Germinal center (tissue), 1 donor: ENCODE measurements around the gene CILP2.

Experiments
- DNase-seq: peaks from one replicate; pipeline ENCODE4 v3.0.0; 2012; ENCODE audit warnings: mixed read lengths, low spot score

Gene CILP2, protein sequence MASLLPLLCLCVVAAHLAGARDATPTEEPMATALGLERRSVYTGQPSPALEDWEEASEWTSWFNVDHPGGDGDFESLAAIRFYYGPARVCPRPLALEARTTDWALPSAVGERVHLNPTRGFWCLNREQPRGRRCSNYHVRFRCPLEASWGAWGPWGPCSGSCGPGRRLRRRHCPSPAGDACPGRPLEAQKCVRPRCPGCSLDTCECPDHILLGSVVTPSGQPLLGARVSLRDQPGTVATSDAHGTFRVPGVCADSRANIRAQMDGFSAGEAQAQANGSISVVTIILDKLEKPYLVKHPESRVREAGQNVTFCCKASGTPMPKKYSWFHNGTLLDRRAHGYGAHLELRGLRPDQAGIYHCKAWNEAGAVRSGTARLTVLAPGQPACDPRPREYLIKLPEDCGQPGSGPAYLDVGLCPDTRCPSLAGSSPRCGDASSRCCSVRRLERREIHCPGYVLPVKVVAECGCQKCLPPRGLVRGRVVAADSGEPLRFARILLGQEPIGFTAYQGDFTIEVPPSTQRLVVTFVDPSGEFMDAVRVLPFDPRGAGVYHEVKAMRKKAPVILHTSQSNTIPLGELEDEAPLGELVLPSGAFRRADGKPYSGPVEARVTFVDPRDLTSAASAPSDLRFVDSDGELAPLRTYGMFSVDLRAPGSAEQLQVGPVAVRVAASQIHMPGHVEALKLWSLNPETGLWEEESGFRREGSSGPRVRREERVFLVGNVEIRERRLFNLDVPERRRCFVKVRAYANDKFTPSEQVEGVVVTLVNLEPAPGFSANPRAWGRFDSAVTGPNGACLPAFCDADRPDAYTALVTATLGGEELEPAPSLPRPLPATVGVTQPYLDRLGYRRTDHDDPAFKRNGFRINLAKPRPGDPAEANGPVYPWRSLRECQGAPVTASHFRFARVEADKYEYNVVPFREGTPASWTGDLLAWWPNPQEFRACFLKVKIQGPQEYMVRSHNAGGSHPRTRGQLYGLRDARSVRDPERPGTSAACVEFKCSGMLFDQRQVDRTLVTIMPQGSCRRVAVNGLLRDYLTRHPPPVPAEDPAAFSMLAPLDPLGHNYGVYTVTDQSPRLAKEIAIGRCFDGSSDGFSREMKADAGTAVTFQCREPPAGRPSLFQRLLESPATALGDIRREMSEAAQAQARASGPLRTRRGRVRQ

DNA sequence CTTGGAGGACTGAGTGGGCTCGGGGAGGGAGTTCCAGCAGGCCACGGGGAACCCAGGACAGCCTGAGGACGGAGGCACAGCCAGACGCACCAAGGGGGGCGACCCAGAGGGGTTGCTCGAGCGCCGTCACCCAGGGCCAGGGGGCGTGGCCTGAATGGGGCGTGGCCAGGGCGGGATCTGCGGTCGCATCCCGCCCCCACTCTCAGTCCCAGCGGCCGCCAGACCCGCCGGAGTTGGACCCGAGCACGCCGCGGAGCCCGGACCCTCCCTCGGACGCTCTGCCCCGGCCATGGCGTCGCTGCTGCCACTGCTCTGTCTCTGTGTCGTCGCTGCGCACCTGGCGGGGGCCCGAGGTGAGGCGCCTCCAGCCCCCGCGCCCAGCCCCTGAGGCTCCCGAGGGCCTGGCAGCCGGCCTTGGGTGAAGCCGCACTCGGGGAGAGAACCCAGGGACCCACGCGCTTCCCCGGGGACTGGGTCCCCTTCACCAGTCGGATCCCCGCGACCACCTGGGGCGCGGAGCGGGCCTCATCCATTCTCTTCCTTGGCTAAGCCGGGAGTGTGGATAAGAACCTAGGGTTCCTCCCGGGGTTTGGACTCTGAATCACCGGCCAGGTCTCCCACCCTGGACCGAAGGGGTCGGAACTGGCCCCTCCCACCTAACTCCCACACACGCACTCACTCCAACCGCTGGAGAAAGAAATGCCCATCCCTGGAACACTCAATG lies at the start of gene CILP2:
TSS of gene CILP2 (plus strand) at position 205 of the 724 bp plus-strand sequence. CDS start at position 290, 85 bp downstream.
- peak; percentile 77 for DNase-seq

GRCh38 chr19:19488875-19489690 lies 49.0 kb upstream of the CILP2 start:
- DNase-seq: peak; percentile 70

- DNase-seq: no peak
These were observed 48.3 kb upstream of the CILP2 start for GRCh38 chr19:19489804-19490204.

GRCh38 chr19:19490214-19490968 lies 47.7 kb upstream of the CILP2 start:
- DNase-seq: peak; percentile 84

DNA sequence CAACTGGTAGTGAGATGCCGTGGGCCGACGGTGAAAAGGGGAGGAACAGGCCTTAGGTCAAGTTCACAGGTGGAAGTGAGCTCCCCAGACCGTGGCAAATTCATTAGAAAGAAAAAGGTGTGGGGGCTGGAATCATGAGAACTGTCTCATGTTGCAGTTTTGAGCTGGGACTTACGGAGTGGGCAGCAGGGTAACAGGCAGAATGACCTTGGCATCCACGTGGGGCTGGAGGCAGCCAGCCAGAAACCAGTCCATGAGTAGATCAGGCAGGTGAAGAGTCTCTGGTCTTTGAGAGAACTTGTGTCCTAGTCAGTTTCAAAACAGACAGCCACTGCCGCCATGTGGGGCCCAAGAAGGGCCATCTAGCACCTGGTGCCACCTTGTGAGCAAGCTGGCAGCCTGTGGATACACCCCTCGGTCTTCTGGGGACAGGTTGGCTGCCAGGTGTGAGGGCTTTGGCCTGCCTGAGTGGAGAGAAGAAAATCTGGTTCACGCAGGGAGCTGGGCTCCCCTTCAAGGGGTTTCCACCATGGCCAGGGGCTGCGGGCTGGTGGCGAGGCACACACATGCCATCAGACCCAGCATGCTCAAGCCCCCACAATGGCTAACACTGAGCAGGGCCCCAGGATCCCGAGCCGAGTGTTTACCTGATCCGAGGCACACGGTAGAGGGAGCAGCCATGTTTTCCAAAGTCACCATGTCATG lies 46.6 kb upstream of the CILP2 start:
- no peak for DNase-seq

DNA sequence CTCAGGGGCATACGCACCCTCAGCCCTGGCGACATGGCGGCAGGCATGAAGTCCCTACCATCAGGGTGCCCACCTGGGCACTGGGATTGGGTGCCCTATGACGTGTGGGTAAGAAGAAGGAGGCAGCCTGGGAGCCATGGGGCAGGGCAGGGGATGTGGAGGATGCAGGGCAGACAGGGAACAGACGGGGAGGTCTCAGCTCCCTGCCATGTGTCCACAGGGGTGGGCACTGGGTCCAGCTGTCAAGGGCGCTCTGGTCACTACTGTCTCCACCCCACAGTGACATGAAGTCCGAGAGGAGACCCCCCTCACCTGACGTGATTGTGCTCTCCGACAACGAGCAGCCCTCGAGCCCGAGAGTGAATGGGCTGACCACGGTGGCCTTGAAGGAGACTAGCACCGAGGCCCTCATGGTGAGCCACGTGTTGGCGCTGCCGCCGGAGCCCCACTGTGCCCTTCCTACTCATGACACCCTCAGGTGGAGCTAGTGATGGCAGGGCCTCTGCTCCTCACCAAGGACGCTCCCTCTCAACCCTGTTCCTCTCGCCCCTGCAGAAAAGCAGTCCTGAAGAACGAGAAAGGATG lies 45.9 kb upstream of the CILP2 start:
- DNase-seq: no peak

GRCh38 chr19:19493841-19494546 lies 44.1 kb upstream of the CILP2 start:
- DNase-seq: no peak

DNA sequence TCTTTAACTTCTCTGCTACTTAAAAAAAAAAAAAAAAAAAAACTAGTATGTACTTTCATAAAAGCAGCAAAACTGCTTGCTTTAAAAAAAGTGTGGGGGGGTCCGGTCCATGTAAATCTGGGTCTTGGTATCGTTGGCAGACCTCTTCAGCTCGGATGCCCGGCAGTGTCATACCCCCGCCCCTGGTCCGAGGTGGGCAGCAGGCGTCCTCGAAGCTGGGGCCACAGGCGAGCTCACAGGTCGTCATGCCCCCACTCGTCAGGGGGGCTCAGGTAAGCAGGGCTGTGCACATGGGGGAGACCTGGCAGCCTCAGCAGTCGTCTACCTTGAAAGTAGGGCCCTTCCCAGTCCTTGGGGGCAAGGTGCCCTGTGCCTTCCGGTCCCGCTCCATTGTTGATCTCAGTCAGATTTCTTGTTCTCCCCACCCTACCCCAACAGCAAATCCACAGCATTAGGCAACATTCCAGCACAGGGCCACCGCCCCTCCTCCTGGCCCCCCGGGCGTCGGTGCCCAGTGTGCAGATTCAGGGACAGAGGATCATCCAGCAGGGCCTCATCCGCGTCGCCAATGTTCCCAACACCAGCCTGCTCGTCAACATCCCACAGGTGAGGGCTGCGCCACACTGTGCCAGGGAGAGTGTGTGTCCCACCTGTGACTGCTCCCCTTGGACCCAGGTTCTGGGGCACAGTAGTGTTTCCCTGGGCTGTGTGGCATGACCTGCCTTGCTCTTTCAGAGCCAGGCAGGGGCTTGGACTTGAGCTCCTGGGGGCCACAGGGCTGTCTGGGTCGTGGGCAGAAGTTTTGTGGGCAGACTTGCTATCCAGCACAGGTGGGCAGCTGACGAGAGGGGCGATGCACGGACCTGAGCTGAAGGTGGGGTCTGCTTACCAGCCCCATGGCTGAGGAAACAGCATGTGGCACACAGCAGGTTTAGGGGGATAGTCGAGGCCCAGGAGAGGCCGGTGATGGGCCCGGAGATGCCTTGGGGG lies 42.2 kb upstream of the CILP2 start:
- no peak for DNase-seq

DNA sequence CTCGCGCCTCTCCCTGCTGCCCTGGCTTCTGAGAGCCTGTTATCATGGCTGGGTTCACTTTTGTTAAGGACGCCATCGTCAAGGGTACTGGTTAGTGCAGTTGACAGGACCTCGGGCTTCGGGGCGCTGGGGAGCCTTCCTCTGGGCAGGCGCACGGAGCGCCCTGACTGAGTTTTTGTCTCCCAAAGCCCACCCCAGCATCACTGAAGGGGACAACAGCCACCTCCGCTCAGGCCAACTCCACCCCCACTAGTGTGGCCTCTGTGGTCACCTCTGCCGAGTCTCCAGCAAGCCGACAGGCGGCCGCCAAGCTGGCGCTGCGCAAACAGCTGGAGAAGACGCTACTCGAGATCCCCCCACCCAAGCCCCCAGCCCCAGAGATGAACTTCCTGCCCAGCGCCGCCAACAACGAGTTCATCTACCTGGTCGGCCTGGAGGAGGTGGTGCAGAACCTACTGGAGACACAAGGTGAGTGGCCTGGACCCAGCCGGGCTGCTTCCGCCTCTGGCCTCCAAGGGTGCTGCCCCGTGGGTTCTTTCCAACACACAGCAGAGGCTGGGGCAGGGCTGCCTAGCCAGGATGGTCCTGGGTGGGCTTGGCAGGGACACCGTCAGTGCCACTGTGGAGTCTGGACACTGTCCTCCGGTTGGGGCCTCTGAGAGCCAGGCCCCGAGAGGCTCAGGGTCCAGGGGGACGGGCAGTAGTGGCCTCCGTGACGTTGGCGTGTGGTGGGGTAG lies 39.6 kb upstream of the CILP2 start:
- no peak for DNase-seq

DNA sequence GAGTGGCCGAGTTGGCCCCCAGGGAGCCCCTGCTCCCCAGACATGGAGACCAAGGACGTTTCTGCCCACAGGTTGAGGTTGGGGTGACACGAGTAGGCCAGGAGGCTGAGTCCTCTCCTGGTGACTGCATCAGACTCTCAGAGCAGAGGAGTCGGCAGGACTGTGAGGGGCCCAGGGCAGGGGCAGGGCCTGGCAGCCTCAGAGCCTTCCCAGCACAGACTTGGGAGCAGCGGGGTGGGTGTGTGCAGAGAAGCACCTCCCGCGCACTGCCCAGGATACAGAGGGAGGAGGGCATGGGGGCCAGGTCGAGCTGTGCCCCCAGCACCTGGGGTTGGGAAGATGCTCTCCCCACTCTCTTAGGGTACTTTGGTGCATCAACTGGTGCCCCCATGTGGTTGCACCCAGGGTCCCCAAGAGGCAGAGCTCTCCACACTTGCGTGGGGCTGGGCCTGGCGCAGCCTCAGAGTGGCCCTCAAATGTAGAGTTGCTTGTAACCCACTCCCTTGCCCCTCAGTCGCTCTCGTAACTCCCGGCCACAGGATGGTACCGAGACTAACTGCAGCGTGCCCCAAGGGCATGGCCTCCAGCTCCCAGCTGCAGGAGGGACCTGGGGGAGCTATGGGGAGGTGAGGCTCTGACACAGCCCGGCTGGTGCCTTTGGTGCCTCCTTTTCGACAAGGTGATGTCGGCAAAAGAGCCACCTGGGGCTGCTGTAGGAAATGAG lies 38.6 kb upstream of the CILP2 start:
- DNase-seq: no peak

GRCh38 chr19:19500975-19501644 lies 37.0 kb upstream of the CILP2 start:
- no peak for DNase-seq

DNA sequence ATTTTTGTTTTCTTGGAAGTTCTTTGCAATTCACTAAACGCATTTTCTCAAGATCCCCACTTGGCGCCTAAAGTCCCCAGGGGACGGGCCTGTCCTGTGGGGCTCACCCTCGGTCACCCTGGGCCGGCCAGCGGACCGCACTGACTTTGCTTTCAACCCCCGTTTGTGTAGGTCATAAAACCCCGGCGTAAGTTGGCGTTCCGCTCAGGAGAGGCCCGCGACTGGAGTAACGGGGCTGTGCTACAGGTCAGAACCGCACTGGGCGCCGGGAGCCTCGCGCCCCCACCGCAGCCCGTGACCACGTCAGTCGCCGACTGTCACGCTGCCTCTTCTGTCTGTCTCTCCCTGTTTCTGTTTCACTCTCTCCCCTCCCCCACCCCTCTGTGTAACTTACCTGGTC lies 36.3 kb upstream of the CILP2 start:
- no peak for DNase-seq

- no peak for DNase-seq
These were observed 35.8 kb upstream of the CILP2 start for GRCh38 chr19:19502281-19502680.

DNA sequence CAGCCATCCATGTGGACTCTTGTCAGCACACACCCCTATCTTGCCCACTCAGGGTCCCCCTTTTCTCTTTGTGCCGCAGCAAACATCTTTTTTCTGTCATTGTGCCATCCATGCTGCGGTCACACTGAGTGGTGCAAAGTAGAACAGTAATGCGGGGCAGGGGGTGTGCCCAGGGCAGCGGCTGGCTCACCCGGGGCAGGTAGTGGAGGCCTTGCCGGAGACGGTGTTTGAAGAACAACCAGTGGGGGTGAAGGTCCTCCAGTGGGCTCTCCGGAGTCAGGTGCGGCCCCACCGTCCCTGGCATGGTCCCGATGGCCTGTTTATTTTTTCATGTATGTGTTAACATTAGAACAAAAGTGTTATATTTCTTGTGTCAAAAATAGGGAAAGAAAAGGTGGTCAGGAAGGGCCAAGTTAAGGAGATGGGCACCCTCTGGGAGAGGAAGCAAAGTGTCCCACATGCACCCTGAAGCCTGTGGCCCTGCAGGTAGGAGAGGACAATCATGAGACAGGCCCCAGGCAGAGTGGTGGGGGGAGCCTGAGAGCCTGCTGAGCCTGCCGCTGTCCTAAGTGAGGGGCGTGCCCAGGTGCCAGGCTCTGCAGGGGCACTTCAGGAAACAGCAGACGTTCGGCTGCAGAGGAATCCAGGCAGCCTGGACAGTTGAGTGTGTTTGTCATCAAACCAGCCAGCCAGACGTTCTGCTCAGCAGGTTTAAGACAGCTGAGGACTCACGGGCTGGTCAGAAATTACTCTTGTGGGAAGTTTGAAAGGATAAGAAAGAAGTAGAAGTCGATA lies 35.1 kb upstream of the CILP2 start:
- DNase-seq: no peak
